Fibroblast of lung (primary cell): ENCODE measurements around the gene SH3RF1. TPM values are rescaled to one million over a fixed set of nuclear protein-coding genes. Genes with fewer than 3 reads are reported as not detected.

Experiments used
- DNase-seq, 2 donors: peaks; one replicate each; pipeline versions ENCODE4 v3.0.0 to v3.0.0-alpha.2; 2010; ENCODE audit warnings: low read depth in 2 of 2
- H2AFZ ChIP-seq: 2 replicates; pipeline ENCODE4 v1.5.1; 2012; ENCODE audit warnings: low read length, control low read depth, inconsistent platforms
- H3K27ac ChIP-seq: 2 replicates; pipeline ENCODE4 v1.5.1; 2011; ENCODE audit warnings: low read length, control low read depth; ENCODE audit not compliant: insufficient read depth
- H3K27me3 ChIP-seq: 2 replicates; pipeline ENCODE4 v1.5.1; 2011; ENCODE audit warnings: mild to moderate bottlenecking, low read length; ENCODE audit not compliant: control insufficient read depth, insufficient read depth
- H3K36me3 ChIP-seq: 2 replicates; pipeline ENCODE4 v1.5.1; 2011; ENCODE audit warnings: low read length; ENCODE audit not compliant: control insufficient read depth, insufficient read depth
- H3K4me1 ChIP-seq: 2 replicates; pipeline ENCODE4 v1.5.1; 2011; ENCODE audit warnings: low read length; ENCODE audit not compliant: control insufficient read depth, insufficient read depth; ENCODE audit errors: extremely low read depth
- H3K4me2 ChIP-seq: 2 replicates; pipeline ENCODE4 v1.5.1; 2011; ENCODE audit warnings: low read length, control low read depth; ENCODE audit not compliant: insufficient read depth; ENCODE audit errors: extremely low read depth
- H3K4me3 ChIP-seq, 4 experiments: fragments of 200-600 bp in 1 of 4; sonication (generic) in 1 of 4; replicated peaks in 1 of 4; 2 replicates each; pipeline ENCODE4 v1.5.1; 2011 to 2016; ENCODE audit warnings: low read length in 4 of 4, low read depth in 3 of 4, mild to moderate bottlenecking in 3 of 4, control low read depth in 2 of 4, inconsistent platforms in 1 of 4, mixed read lengths in 1 of 4; ENCODE audit not compliant: insufficient read depth in 1 of 4; ENCODE audit errors: control extremely low read depth in 1 of 4
- H3K79me2 ChIP-seq: 2 replicates; pipeline ENCODE4 v1.5.1; 2012; ENCODE audit warnings: mild to moderate bottlenecking, low read length, inconsistent platforms; ENCODE audit not compliant: control insufficient read depth, insufficient read depth
- H3K9ac ChIP-seq: 2 replicates; pipeline ENCODE4 v1.5.1; 2011; ENCODE audit warnings: mild to moderate bottlenecking, low read length, control low read depth; ENCODE audit not compliant: insufficient read depth
- H3K9me3 ChIP-seq: 2 replicates; pipeline ENCODE4 v1.5.1; 2012; ENCODE audit warnings: low read depth, low read length; ENCODE audit not compliant: control insufficient read depth, insufficient read depth
- H4K20me1 ChIP-seq: 2 replicates; pipeline ENCODE4 v1.5.1; 2011; ENCODE audit warnings: low read length; ENCODE audit not compliant: control insufficient read depth, insufficient read depth; ENCODE audit errors: extremely low read depth
- CTCF ChIP-seq, 2 donors: IDR thresholded peaks in 1 of 2; conservative IDR thresholded peaks in 1 of 2; 1 replicate in 1 of 2; 2 replicates in 1 of 2; pipeline ENCODE4 v1.5.1; 2011 to 2012; ENCODE audit warnings: low read length in 2 of 2, control low read depth in 1 of 2, inconsistent platforms in 1 of 2, low read depth in 1 of 2, mild to moderate bottlenecking in 1 of 2
- EZH2 ChIP-seq: IDR thresholded peaks from 2 replicates; pipeline ENCODE4 v1.5.1; 2012; ENCODE audit warnings: low read length, control low read depth, mild to moderate bottlenecking; ENCODE audit errors: missing control alignments
- polyA plus RNA-seq, 2 donors: library from polyadenylated mRNA; depleted of rRNA in 1 of 2; stranded (reverse) in 1 of 2; unstranded in 1 of 2; fragments of >200 nt; gene quantifications; 2 replicates each; pipeline ENCODE4 v1.2.1, GENCODE V29; 2011 to 2012; ENCODE audit warnings: missing spikeins in 1 of 2
- total RNA-seq: library from RNA; depleted of rRNA; stranded (reverse); fragments of >200 nt; gene quantifications from 2 replicates; pipeline ENCODE4 v1.2.1, GENCODE V29; 2014

The SH3RF1 gene
- total and polyA plus RNA-seq, 2 donors (not counting 1 experiment from before 2014, with no cell fraction given): 13.0 to 18.8 TPM

DNA sequence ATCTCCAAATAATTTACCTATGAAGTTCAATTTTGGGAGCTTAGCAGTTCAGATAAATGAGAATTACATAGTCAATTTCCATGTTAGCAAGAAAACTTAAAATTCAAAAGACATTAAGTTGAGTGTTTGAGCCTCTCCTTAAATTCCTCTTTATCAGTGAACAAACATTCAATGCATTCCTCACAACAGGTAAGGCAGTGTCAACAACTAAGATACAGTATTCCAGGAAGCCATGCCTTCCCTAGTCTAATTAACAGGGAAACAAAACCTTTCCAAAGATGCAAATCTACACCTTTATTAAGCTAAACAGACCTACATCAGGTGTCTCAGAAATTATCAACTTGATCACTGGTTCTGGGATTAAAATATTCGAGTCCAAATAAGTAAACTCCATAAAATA lies 3.7 kb downstream of the SH3RF1 start:
- Histone ChIP-seq H3K4me3 (peak overlapping the region; percentile 22 to 90 (median 60)), H3K36me3 (peaks cover 5% of the 10 kb centered on the region), H3K9ac (no peak overlapping the region), H3K9me3 (no peaks in the 10 kb centered on the region), H2AFZ (no peak overlapping the region), H3K79me2 (peaks cover 85% of the 10 kb centered on the region), H3K4me1 (peaks cover 7% of the 10 kb centered on the region), H3K4me2 (peak overlapping the region; percentile 94), H4K20me1 (no peaks in the 10 kb centered on the region), H3K27ac (no peak overlapping the region), H3K27me3 (no peaks in the 10 kb centered on the region)
- no peak for TF ChIP-seq CTCF (conservative IDR thresholded peaks at IDR 0.05 in 1 of 2, IDR thresholded peaks at IDR 0.05 in 1 of 2; ENCODE audit: low read depth in 1 of 2, low read length in 2 of 2)
- no peak for DNase-seq

- Histone ChIP-seq H3K27ac (no peak overlapping the region), H3K27me3 (no peaks in the 10 kb centered on the region)
Observed at GRCh38 chr4:169266661-169267060, 4.1 kb downstream of the SH3RF1 start.

GRCh38 chr4:169266081-169266480 lies 4.7 kb downstream of the SH3RF1 start:
- no peaks in the 10 kb centered on the region for H4K20me1 ChIP-seq
- H3K4me3 ChIP-seq: no peak overlapping the region
- peaks cover 5% of the 10 kb centered on the region for H3K4me1 ChIP-seq
- H3K4me2 ChIP-seq: no peak overlapping the region
- TF ChIP-seq EZH2 (no peak), CTCF (conservative IDR thresholded peaks at IDR 0.05 in 1 of 2, IDR thresholded peaks at IDR 0.05 in 1 of 2; ENCODE audit: low read depth in 1 of 2, low read length in 2 of 2) (no peak)
- peaks cover 91% of the 10 kb centered on the region for H3K79me2 ChIP-seq
- no peak overlapping the region for H2AFZ ChIP-seq
- H3K9ac ChIP-seq: no peak overlapping the region
- no peaks in the 10 kb centered on the region for H3K9me3 ChIP-seq
- peaks cover 6% of the 10 kb centered on the region for H3K36me3 ChIP-seq
- DNase-seq: no peak
- H3K27ac ChIP-seq: no peak overlapping the region
- H3K27me3 ChIP-seq: no peaks in the 10 kb centered on the region

More at GRCh38 chr4:169266661-169267060, 4.1 kb downstream of the SH3RF1 start:
- Histone ChIP-seq H3K79me2 (peaks cover 85% of the 10 kb centered on the region), H4K20me1 (no peaks in the 10 kb centered on the region), H2AFZ (no peak overlapping the region), H3K4me2 (peak overlapping the region; percentile 94), H3K36me3 (peaks cover 5% of the 10 kb centered on the region), H3K9me3 (no peaks in the 10 kb centered on the region), H3K9ac (no peak overlapping the region), H3K4me3 (peak overlapping the region in 3 of 4 experiments; percentile 30 to 90 (median 89)), H3K4me1 (peaks cover 4% of the 10 kb centered on the region)
- TF ChIP-seq CTCF (conservative IDR thresholded peaks at IDR 0.05 in 1 of 2, IDR thresholded peaks at IDR 0.05 in 1 of 2; ENCODE audit: low read depth in 1 of 2, low read length in 2 of 2) (no peak), EZH2 (no peak)
- DNase-seq: no peak
